Natural killer cell (primary cell): ENCODE results near the gene NUBPL. TPM values are rescaled to one million over a fixed set of nuclear protein-coding genes. Genes with fewer than 3 reads are reported as not detected.
A peak's percentile ranks its signal among the peaks of the same experiment; 100 is the strongest.

ENCODE experiments used
- ATAC-seq, 3 donors: fragments of 150-1000 bp in 2 of 3; fragments of 200-7000 bp in 1 of 3; cut with Tn5 transposase; 1 replicate in 1 of 3; 2 replicates in 2 of 3; pipeline ENCODE4 v1.10.0; 2021; ENCODE audit warnings: mild to moderate bottlenecking in 2 of 3, moderate library complexity in 2 of 3
- DNase-seq, 2 donors: peaks; one replicate each; pipeline versions ENCODE4 v3.0.0 to v3.0.0-alpha.2; 2013 to 2021; ENCODE audit warnings: mixed read lengths in 1 of 2
- H3K27ac ChIP-seq: one replicate; pipeline ENCODE4 v1.5.1; 2013; ENCODE audit warnings: mild to moderate bottlenecking, low read length
- H3K27me3 ChIP-seq: one replicate; pipeline ENCODE4 v1.6.1; 2013; ENCODE audit warnings: low read length; ENCODE audit not compliant: control insufficient read depth, insufficient read depth
- H3K36me3 ChIP-seq: one replicate; pipeline ENCODE4 v1.6.1; 2013; ENCODE audit warnings: low read length; ENCODE audit not compliant: control insufficient read depth, insufficient read depth
- H3K4me1 ChIP-seq: one replicate; pipeline ENCODE4 v1.6.1; 2013; ENCODE audit warnings: low read length; ENCODE audit not compliant: control insufficient read depth, insufficient read depth
- H3K4me3 ChIP-seq: one replicate; pipeline ENCODE4 v1.5.1; 2013; ENCODE audit warnings: low read length
- H3K9me3 ChIP-seq: one replicate; pipeline ENCODE4 v1.6.1; 2013; ENCODE audit warnings: low read length; ENCODE audit not compliant: control insufficient read depth, insufficient read depth
- H3K27ac Mint-ChIP-seq, 2 donors: one replicate each; pipeline ENCODE4 v1.8.0; 2022; ENCODE audit warnings: mild to moderate bottlenecking in 2 of 2, mixed read lengths in 2 of 2, moderate library complexity in 1 of 2
- H3K27me3 Mint-ChIP-seq, 2 donors: one replicate each; pipeline ENCODE4 v1.8.0; 2022; ENCODE audit warnings: low read depth in 2 of 2, mixed read lengths in 2 of 2
- H3K36me3 Mint-ChIP-seq: one replicate; pipeline ENCODE4 v1.8.0; 2022; ENCODE audit warnings: mixed read lengths
- H3K4me1 Mint-ChIP-seq, 2 donors: one replicate each; pipeline ENCODE4 v1.8.0; 2022; ENCODE audit warnings: mixed read lengths in 2 of 2
- H3K4me3 Mint-ChIP-seq: one replicate; pipeline ENCODE4 v1.8.0; 2022; ENCODE audit warnings: mild to moderate bottlenecking, moderate library complexity, mixed read lengths
- H3K9me3 Mint-ChIP-seq, 2 donors: one replicate each; pipeline ENCODE4 v1.8.0; 2022; ENCODE audit warnings: mixed read lengths in 2 of 2
- CTCF ChIP-seq: fragments of 200-600 bp; IDR thresholded peaks from one replicate; pipeline ENCODE4 v1.8.0; 2022; ENCODE audit warnings: antibody characterized with exemption
- WGBS: methylation state at CpG from one replicate; pipeline ENCODE4 v1.1.7; 2013; ENCODE audit warnings: missing lambda C conversion rate; ENCODE audit not compliant: insufficient coverage; 5-methylcytosine and 5-hydroxymethylcytosine counted together
- intact Hi-C: fragments of 100-400 bp; cut with micrococcal nuclease; formaldehyde crosslinking; loops from one replicate; pipeline ENCODE4 v1.14.2; 2022
- total RNA-seq, 4 donors: library from RNA; stranded (reverse); fragments of 120-200 nt in 1 of 4; gene quantifications; one replicate each; pipeline versions ENCODE4 v1.2.3 to v1.2.4, GENCODE V29; 2013 to 2022

NUBPL gene
- total RNA-seq, 3 donors from 2014 or later (not counting 1 experiment from before 2014, with no cell fraction given), result 7.1 to 8.5 (median 7.5) TPM

- Mint-ChIP-seq H3K27me3 (peaks cover 11 to 56% of the 10 kb centered on the region in 2 donors), H3K9me3 (no peaks in the 10 kb centered on the region), H3K4me1 (no peaks in the 10 kb centered on the region), H3K27ac (no peak overlapping the region), H3K36me3 (no peaks in the 10 kb centered on the region), H3K4me3 (no peak overlapping the region)
- H3K27ac ChIP-seq, result no peak overlapping the region
- intact Hi-C loops, result no loop called here
- TF ChIP-seq CTCF, result no peak
- 100% methylated on average over 1 of the region's 1 CpG for WGBS
- H3K36me3 ChIP-seq, result no peaks in the 10 kb centered on the region
- ATAC-seq, result no peak
- H3K27me3 ChIP-seq, result no peaks in the 10 kb centered on the region
- DNase-seq, result no peak
- no peaks in the 10 kb centered on the region for H3K9me3 ChIP-seq
- H3K4me1 ChIP-seq, result no peaks in the 10 kb centered on the region
- H3K4me3 ChIP-seq, result no peak overlapping the region
These were observed 19.5 kb upstream of the NUBPL start for GRCh38 chr14:31541702-31542101.

GRCh38 chr14:31543969-31544799 is 17.0 kb upstream of the NUBPL start:
- no peaks in the 10 kb centered on the region for H3K36me3 ChIP-seq
- H3K9me3 ChIP-seq, result no peaks in the 10 kb centered on the region
- WGBS, result 61% methylated on average over 5 of the region's 5 CpGs
- H3K9me3 Mint-ChIP-seq, result no peaks in the 10 kb centered on the region
- no peaks in the 10 kb centered on the region for H3K27me3 ChIP-seq
- H3K27ac ChIP-seq, result no peak overlapping the region
- no peaks in the 10 kb centered on the region for H3K4me1 ChIP-seq
- intact Hi-C loops, result no loop called here
- H3K4me3 Mint-ChIP-seq, result no peak overlapping the region
- peak in 1 of 3 donors; percentile 41 for ATAC-seq
- peaks cover 20 to 53% of the 10 kb centered on the region in 2 donors for H3K27me3 Mint-ChIP-seq
- H3K4me1 Mint-ChIP-seq, result no peaks in the 10 kb centered on the region
- DNase-seq, result peak in 1 of 2 donors; percentile 9
- no peak overlapping the region for H3K4me3 ChIP-seq
- H3K27ac Mint-ChIP-seq, result no peak overlapping the region
- H3K36me3 Mint-ChIP-seq, result no peaks in the 10 kb centered on the region
- no peak for TF ChIP-seq CTCF

- Histone ChIP-seq H3K27ac (no peak overlapping the region), H3K36me3 (no peaks in the 10 kb centered on the region), H3K4me3 (no peak overlapping the region), H3K9me3 (no peaks in the 10 kb centered on the region), H3K4me1 (no peaks in the 10 kb centered on the region), H3K27me3 (no peaks in the 10 kb centered on the region)
- 100% methylated on average over 2 of the region's 3 CpGs for WGBS
- Mint-ChIP-seq H3K4me3 (no peak overlapping the region), H3K36me3 (no peaks in the 10 kb centered on the region), H3K9me3 (no peaks in the 10 kb centered on the region), H3K27ac (no peak overlapping the region), H3K4me1 (no peaks in the 10 kb centered on the region), H3K27me3 (peaks cover 26 to 59% of the 10 kb centered on the region in 2 donors)
- DNase-seq (no peak), ATAC-seq (no peak)
- TF ChIP-seq CTCF, result no peak
- intact Hi-C loops, result no loop called here
These were observed 16.4 kb upstream of the NUBPL start for GRCh38 chr14:31544816-31545215.
